ENCODE measurements around the gene TICAM1. TPM values are rescaled to one million over a fixed set of nuclear protein-coding genes. Genes with fewer than 3 reads are reported as not detected.

TICAM1 gene
- total and polyA plus RNA-seq, 2 of the 13 experiments (the other 11 are each of a cell fraction or from before 2014, with no cell fraction given) = 0.33 to 0.95 TPM

GRCh38 chr19:4768934-4769777 lies 62.4 kb downstream of the TICAM1 start (continued):
- TF ChIP-seq SYNCRIP (IDR thresholded peaks at IDR 0.05; ENCODE audit: insufficient read depth, low read depth, low read length) (no peak), HIC2 (CRISPR knock-in tag; IDR thresholded peaks at IDR 0.05; ENCODE audit: low read depth) (peak; percentile 97), ZNF549 (CRISPR knock-in tag; IDR thresholded peaks at IDR 0.05) (peak; percentile 99), CENPBD1 (CRISPR knock-in tag; IDR thresholded peaks at IDR 0.05; ENCODE audit: borderline replicate concordance, low read depth) (peak; percentile 100), TOE1 (CRISPR knock-in tag; IDR thresholded peaks at IDR 0.05) (peak; percentile 100), STAT5B (CRISPR knock-in tag; IDR thresholded peaks at IDR 0.05) (peak; percentile 100), FOSL2 (CRISPR knock-in tag; IDR thresholded peaks at IDR 0.05) (peak; percentile 95), RFX1 (IDR thresholded peaks at IDR 0.05) (no peak), KLF15 (CRISPR knock-in tag; IDR thresholded peaks at IDR 0.05; ENCODE audit: borderline replicate concordance) (peak; percentile 100), PHF8 (CRISPR knock-in tag; IDR thresholded peaks at IDR 0.05) (peak; percentile 87), FOSL1 (CRISPR knock-in tag; IDR thresholded peaks at IDR 0.05; ENCODE audit: borderline replicate concordance) (peak; percentile 96), TP53 (CRISPR knock-in tag; conservative IDR thresholded peaks at IDR 0.05) (peak; percentile 99), ZNF343 (CRISPR knock-in tag; IDR thresholded peaks at IDR 0.05) (peak; percentile 100), ATM (IDR thresholded peaks at IDR 0.05; ENCODE audit: borderline replicate concordance) (no peak), REL (CRISPR knock-in tag; conservative IDR thresholded peaks at IDR 0.05) (peak; percentile 100), HHEX (CRISPR knock-in tag; IDR thresholded peaks at IDR 0.05) (peak; percentile 92), ZNF382 (CRISPR knock-in tag; IDR thresholded peaks at IDR 0.05; ENCODE audit: borderline replicate concordance) (peak; percentile 96; the same call in 1 of the 2 replicates), SOX6 (IDR thresholded peaks at IDR 0.05) (no peak), SOX6 (CRISPR knock-in tag; IDR thresholded peaks at IDR 0.05) (peak; percentile 90), KDM1A (CRISPR knock-in tag; IDR thresholded peaks at IDR 0.05) (peak; percentile 88), EED (CRISPR knock-in tag; IDR thresholded peaks at IDR 0.05) (peak; percentile 100), POLR2A (IDR thresholded peaks at IDR 0.05; ENCODE audit: insufficient read depth in 1 of 2, low read depth in 2 of 2, low read length in 2 of 2) (no peak), KAT7 (CRISPR knock-in tag; IDR thresholded peaks at IDR 0.05; ENCODE audit: borderline replicate concordance) (peak; percentile 100), MTA3 (CRISPR knock-in tag; IDR thresholded peaks at IDR 0.05) (peak; percentile 99)
- TF ChIP-seq, protein P1, sequence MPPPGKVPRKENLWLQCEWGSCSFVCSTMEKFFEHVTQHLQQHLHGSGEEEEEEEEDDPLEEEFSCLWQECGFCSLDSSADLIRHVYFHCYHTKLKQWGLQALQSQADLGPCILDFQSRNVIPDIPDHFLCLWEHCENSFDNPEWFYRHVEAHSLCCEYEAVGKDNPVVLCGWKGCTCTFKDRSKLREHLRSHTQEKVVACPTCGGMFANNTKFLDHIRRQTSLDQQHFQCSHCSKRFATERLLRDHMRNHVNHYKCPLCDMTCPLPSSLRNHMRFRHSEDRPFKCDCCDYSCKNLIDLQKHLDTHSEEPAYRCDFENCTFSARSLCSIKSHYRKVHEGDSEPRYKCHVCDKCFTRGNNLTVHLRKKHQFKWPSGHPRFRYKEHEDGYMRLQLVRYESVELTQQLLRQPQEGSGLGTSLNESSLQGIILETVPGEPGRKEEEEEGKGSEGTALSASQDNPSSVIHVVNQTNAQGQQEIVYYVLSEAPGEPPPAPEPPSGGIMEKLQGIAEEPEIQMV (CRISPR knock-in tag; IDR thresholded peaks at IDR 0.05; ENCODE audit: low read depth) = peak; percentile 99
- TF ChIP-seq, protein P2, sequence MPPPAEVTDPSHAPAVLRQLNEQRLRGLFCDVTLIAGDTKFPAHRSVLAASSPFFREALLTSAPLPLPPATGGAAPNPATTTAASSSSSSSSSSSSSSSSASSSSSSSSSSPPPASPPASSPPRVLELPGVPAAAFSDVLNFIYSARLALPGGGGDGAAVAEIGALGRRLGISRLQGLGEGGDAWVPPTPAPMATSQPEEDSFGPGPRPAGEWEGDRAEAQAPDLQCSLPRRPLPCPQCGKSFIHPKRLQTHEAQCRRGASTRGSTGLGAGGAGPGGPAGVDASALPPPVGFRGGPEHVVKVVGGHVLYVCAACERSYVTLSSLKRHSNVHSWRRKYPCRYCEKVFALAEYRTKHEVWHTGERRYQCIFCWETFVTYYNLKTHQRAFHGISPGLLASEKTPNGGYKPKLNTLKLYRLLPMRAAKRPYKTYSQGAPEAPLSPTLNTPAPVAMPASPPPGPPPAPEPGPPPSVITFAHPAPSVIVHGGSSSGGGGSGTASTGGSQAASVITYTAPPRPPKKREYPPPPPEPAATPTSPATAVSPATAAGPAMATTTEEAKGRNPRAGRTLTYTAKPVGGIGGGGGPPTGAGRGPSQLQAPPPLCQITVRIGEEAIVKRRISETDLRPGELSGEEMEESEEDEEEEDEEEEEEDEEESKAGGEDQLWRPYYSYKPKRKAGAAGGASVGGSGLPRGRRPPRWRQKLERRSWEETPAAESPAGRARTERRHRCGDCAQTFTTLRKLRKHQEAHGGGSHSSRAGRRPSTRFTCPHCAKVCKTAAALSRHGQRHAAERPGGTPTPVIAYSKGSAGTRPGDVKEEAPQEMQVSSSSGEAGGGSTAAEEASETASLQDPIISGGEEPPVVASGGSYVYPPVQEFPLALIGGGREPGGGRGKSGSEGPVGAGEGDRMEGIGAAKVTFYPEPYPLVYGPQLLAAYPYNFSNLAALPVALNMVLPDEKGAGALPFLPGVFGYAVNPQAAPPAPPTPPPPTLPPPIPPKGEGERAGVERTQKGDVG (CRISPR knock-in tag; IDR thresholded peaks at IDR 0.05; ENCODE audit: borderline replicate concordance) = peak; percentile 100

Data from HepG2 (cell line).